HepG2 (cell line): Measurements from ENCODE around the gene CMTM3. TPM values are rescaled to one million over a fixed set of nuclear protein-coding genes. Genes with fewer than 3 reads are reported as not detected.

Experiments used
- ATAC-seq: fragments of 200-7000 bp; cut with Tn5 transposase; 3 replicates; pipeline ENCODE4 v1.9.1; 2020; ENCODE audit warnings: mild to moderate bottlenecking, moderate library complexity
- BruUV-seq: library from RNA; stranded (reverse); fragments of 400-500 nt; replicated peaks from 2 replicates; lab custom pipeline; 2021; lab: Mats Ljungman, UMichigan
- CTCF ChIA-PET: fragments of 300-600 bp; formaldehyde crosslinking; extraction: SDS; loops from one replicate; lab custom pipeline; 2021; ENCODE audit warnings: low total read pairs, inconsistent platforms, low intra/inter-chr PET ratio; lab: Yijun Ruan, JAX
- POLR2A ChIA-PET: fragments of 350-600 bp; sonication (Branson Sonifier 250); formaldehyde crosslinking; loops from one replicate; lab custom pipeline; 2020; ENCODE audit warnings: antibody characterized with exemption, inconsistent platforms; lab: Yijun Ruan, JAX
- DNase-seq: peaks from one replicate; pipeline ENCODE4 v3.0.0-alpha.2; 2015; ENCODE audit warnings: low spot score
- FAIRE-seq: peaks from 3 replicates; lab custom pipeline; 2011; peaks lifted over from hg19 to GRCh38; lab: Jason Lieb, UNC
- H2AFZ ChIP-seq: one replicate; pipeline ENCODE4 v1.6.1; 2011; ENCODE audit warnings: low read length, inconsistent platforms
- H3K27ac ChIP-seq: fragments of 300-600 bp; 3 replicates; pipeline ENCODE4 v1.8.0; 2011; ENCODE audit warnings: mixed run types, mild to moderate bottlenecking, mixed read lengths, low read length, inconsistent platforms; ENCODE audit not compliant: insufficient read depth; ENCODE audit errors: extremely low read length
- H3K27me3 ChIP-seq, 2 experiments: fragments of 200-600 bp in 1 of 2; 2 replicates in 1 of 2; 3 replicates in 1 of 2; pipeline versions ENCODE4 v1.6.0 to v1.8.0; 2011; ENCODE audit warnings: low read length in 2 of 2, mild to moderate bottlenecking in 2 of 2, moderate library complexity in 2 of 2, inconsistent platforms in 1 of 2; ENCODE audit not compliant: insufficient read depth in 2 of 2, control insufficient read depth in 1 of 2
- H3K36me3 ChIP-seq, 2 experiments: fragments of 200-600 bp in 1 of 2; replicated peaks in 1 of 2; 2 replicates in 1 of 2; 3 replicates in 1 of 2; pipeline versions ENCODE4 v1.5.1 to v1.8.0; 2011; ENCODE audit warnings: low read length in 2 of 2, inconsistent platforms in 1 of 2; ENCODE audit not compliant: insufficient read depth in 2 of 2, control insufficient read depth in 1 of 2
- H3K4me1 ChIP-seq: 2 replicates; pipeline ENCODE4 v1.5.1; 2012; ENCODE audit warnings: low read length, inconsistent platforms; ENCODE audit not compliant: insufficient read depth
- H3K4me2 ChIP-seq: 2 replicates; pipeline ENCODE4 v1.6.0; 2011; ENCODE audit warnings: low read depth, low read length, inconsistent platforms
- H3K4me3 ChIP-seq, 3 experiments: fragments of 200-600 bp in 1 of 3; sonication (generic), shearing (Covaris generic) in 1 of 3; replicated peaks in 1 of 3; 2 replicates each; pipeline ENCODE4 v1.5.1; 2011 to 2016; ENCODE audit warnings: low read length in 3 of 3, inconsistent platforms in 2 of 3, low read depth in 2 of 3, mild to moderate bottlenecking in 2 of 3, control low read depth in 1 of 3, mixed read lengths in 1 of 3; ENCODE audit not compliant: insufficient read depth in 1 of 3
- H3K79me2 ChIP-seq: one replicate; pipeline ENCODE4 v1.6.1; 2011; ENCODE audit warnings: low read length, inconsistent platforms; ENCODE audit not compliant: insufficient read depth
- H3K9ac ChIP-seq: 2 replicates; pipeline ENCODE4 v1.6.0; 2011; ENCODE audit warnings: mild to moderate bottlenecking, low read depth, low read length, inconsistent platforms; ENCODE audit not compliant: insufficient read depth
- H3K9me3 ChIP-seq: 2 replicates; pipeline ENCODE4 v1.5.1; 2012; ENCODE audit warnings: mild to moderate bottlenecking, low read length
- H4K20me1 ChIP-seq: 2 replicates; pipeline ENCODE4 v1.6.0; 2011; ENCODE audit warnings: inconsistent platforms, mild to moderate bottlenecking, low read length, moderate library complexity; ENCODE audit not compliant: insufficient read depth
- ATRX ChIP-seq: sonication (generic); formaldehyde crosslinking; IDR thresholded peaks from 2 replicates; pipeline ENCODE4 v1.4.0; 2020; ENCODE audit warnings: missing genetic modification reagents, borderline replicate concordance
- BCL6 ChIP-seq: IDR thresholded peaks from 2 replicates; pipeline ENCODE4 v1.6.1; 2016; ENCODE audit warnings: missing genetic modification reagents, missing compliant biosample characterization
- EED ChIP-seq: sonication (generic); formaldehyde crosslinking; IDR thresholded peaks from 2 replicates; pipeline ENCODE4 v1.5.0; 2020; ENCODE audit warnings: mild to moderate bottlenecking, missing genetic modification reagents
- HDAC6 ChIP-seq: fragments of 200-600 bp; sonication (generic); IDR thresholded peaks from 2 replicates; pipeline ENCODE4 v1.7.0; 2017; ENCODE audit warnings: mild to moderate bottlenecking, antibody characterized with exemption, low read length, low read depth
- KLF13 ChIP-seq: sonication (generic); formaldehyde crosslinking; IDR thresholded peaks from 2 replicates; pipeline ENCODE4 v1.4.0; 2020; ENCODE audit warnings: mild to moderate bottlenecking, missing genetic modification reagents
- MAFF ChIP-seq: IDR thresholded peaks from 2 replicates; pipeline ENCODE4 v1.6.1; 2011; ENCODE audit warnings: low read depth, low read length, improper control_type of control experiment
- NR3C1 ChIP-seq: sonication (generic); formaldehyde crosslinking; IDR thresholded peaks from 2 replicates; pipeline ENCODE4 v1.4.0; 2020; ENCODE audit warnings: missing genetic modification reagents
- SMAD1 ChIP-seq: sonication (generic); formaldehyde crosslinking; IDR thresholded peaks from 2 replicates; pipeline ENCODE4 v1.4.0; 2020; ENCODE audit warnings: missing genetic modification reagents, low read depth, mild to moderate bottlenecking, borderline replicate concordance
- ZFP82 ChIP-seq: sonication (generic); formaldehyde crosslinking; IDR thresholded peaks from 2 replicates; pipeline ENCODE4 v1.5.1; 2020; ENCODE audit warnings: mild to moderate bottlenecking, missing genetic modification reagents, borderline replicate concordance
- ZMAT3 ChIP-seq: sonication (generic); formaldehyde crosslinking; conservative IDR thresholded peaks from 2 replicates; pipeline ENCODE4 v1.7.0; 2021; ENCODE audit warnings: missing genetic modification reagents
- ZNF20 ChIP-seq: sonication (generic); formaldehyde crosslinking; IDR thresholded peaks from 2 replicates; pipeline ENCODE4 v1.4.0; 2020; ENCODE audit warnings: mild to moderate bottlenecking, moderate library complexity, missing genetic modification reagents
- WGBS: methylation state at CpG from one replicate; pipeline ENCODE4 v1.1.6; 2017; ENCODE audit warnings: low lambda C conversion rate; 5-methylcytosine and 5-hydroxymethylcytosine counted together
- in situ Hi-C: cut with HindIII; loops from 2 replicates; pipeline ENCODE4 v1.10.0; 2017; ENCODE audit warnings: low pct_unique_long_range_greater_than_20kb; ENCODE audit not compliant: extremely low pct_ligation_motif_present
- intact Hi-C: fragments of 100-400 bp; cut with micrococcal nuclease; formaldehyde crosslinking; loops from one replicate; pipeline ENCODE4 v1.10.0; 2022; ENCODE audit not compliant: unreplicated experiment
- polyA plus RNA-seq, 8 experiments: library from polyadenylated mRNA; depleted of rRNA in 3 of 8; stranded (reverse) in 7 of 8; unstranded in 1 of 8; fragments of >200 nt; fragmentation: Illumina TruSeq in 4 of 8; extraction: Trizol in 4 of 8; gene quantifications; 2 replicates each; pipeline versions ENCODE4 v1.2.1 to v1.2.3, GENCODE V29; 2011 to 2016; ENCODE audit warnings: low read depth in 4 of 8, missing spikeins in 1 of 8, mixed read lengths in 1 of 8; ENCODE audit not compliant: insufficient read depth in 1 of 8
- total RNA-seq, 5 experiments: library from RNA; depleted of rRNA; stranded (reverse); fragments of >200 nt; fragmentation: Illumina TruSeq; extraction: Trizol; gene quantifications; 2 replicates each; pipeline ENCODE4 v1.2.3, GENCODE V29; 2016; ENCODE audit warnings: low read depth in 1 of 5
- TF ChIP-seq, protein P1 (sequence below): sonication (generic); formaldehyde crosslinking; IDR thresholded peaks from 2 replicates; pipeline ENCODE4 v1.5.0; 2020; ENCODE audit warnings: mild to moderate bottlenecking, missing genetic modification reagents, borderline replicate concordance
- TF ChIP-seq, protein P2 (sequence below): sonication (generic); formaldehyde crosslinking; IDR thresholded peaks from 2 replicates; pipeline ENCODE4 v1.4.0; 2020; ENCODE audit warnings: missing genetic modification reagents
- TF ChIP-seq, protein P3 (sequence below), 2 experiments: fragments of 450-650 bp in 1 of 2; sonication (generic) in 1 of 2; formaldehyde crosslinking; IDR thresholded peaks; 2 replicates each; pipeline versions ENCODE4 v1.5.0 to v1.8.0; 2020 to 2022; ENCODE audit warnings: mild to moderate bottlenecking in 1 of 2, missing genetic modification reagents in 1 of 2
- TF ChIP-seq, protein P4 (sequence below): sonication (generic); formaldehyde crosslinking; IDR thresholded peaks from 2 replicates; pipeline ENCODE4 v1.4.0; 2020; ENCODE audit warnings: mild to moderate bottlenecking, low read depth, missing genetic modification reagents
- TF ChIP-seq, protein P5 (sequence below): sonication (generic); formaldehyde crosslinking; IDR thresholded peaks from 2 replicates; pipeline ENCODE4 v1.5.0; 2020; ENCODE audit warnings: mild to moderate bottlenecking, low read depth, missing genetic modification reagents, borderline replicate concordance

The CMTM3 gene
- total and polyA plus RNA-seq, 2 of the 13 experiments (the other 11 are each of a cell fraction or from before 2014, with no cell fraction given): 29.2 to 48.7 TPM

DNA sequence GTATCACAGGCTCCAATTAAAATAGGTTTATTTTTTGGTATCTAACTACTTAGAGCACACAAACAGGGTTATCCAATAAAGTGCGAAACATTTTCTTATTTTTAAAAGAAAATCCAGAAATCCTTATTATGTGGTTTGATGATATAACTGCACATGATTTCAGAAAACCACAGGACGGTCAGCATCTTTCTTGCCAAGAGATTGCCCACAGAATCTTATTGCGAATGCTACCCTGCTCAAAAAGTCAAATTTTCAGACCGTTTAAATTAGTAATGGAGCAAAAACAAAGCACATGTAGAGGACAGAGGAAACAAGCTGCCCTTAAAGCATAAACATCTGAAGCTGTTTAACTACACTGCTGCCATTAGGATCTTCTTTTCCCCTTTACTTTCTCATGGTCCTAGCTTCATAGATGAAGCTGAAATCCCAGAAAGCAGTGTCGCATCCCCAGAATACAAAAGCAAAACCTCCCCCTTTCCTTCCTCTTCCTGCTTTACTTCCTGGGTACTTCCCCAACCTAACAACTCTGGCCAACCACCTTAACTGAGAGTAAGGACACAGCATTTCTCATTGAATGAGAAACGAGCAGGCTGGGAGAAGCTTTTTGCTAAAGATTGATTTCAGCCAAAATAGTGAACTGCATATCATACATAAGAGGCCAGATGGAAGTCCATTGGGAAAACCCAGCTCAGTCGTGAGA is 48.3 kb downstream of the CMTM3 start:
- Histone ChIP-seq H3K27ac (no peak overlapping the region), H4K20me1 (no peaks in the 10 kb centered on the region), H3K9ac (no peak overlapping the region), H3K36me3 (no peaks in the 10 kb centered on the region), H3K4me1 (peaks cover 11% of the 10 kb centered on the region), H3K27me3 (no peaks in the 10 kb centered on the region), H3K4me2 (no peak overlapping the region), H3K9me3 (no peaks in the 10 kb centered on the region), H2AFZ (no peak overlapping the region), H3K79me2 (no peaks in the 10 kb centered on the region), H3K4me3 (no peak overlapping the region)
- DNase-seq (no peak), FAIRE-seq (no peak), ATAC-seq (no peak)
- in situ Hi-C loops (no loop called here), intact Hi-C loops (loop anchor here (5.0 kb wide), 1 partner anchor 34 kb away; no protein-coding TSS in a partner anchor)
- 84% methylated on average over 7 of the region's 7 CpGs for WGBS
- CTCF ChIA-PET: no interaction called here
- no TSS peak for BruUV-seq
- POLR2A ChIA-PET: no interaction called here
- TF ChIP-seq, protein P1, sequence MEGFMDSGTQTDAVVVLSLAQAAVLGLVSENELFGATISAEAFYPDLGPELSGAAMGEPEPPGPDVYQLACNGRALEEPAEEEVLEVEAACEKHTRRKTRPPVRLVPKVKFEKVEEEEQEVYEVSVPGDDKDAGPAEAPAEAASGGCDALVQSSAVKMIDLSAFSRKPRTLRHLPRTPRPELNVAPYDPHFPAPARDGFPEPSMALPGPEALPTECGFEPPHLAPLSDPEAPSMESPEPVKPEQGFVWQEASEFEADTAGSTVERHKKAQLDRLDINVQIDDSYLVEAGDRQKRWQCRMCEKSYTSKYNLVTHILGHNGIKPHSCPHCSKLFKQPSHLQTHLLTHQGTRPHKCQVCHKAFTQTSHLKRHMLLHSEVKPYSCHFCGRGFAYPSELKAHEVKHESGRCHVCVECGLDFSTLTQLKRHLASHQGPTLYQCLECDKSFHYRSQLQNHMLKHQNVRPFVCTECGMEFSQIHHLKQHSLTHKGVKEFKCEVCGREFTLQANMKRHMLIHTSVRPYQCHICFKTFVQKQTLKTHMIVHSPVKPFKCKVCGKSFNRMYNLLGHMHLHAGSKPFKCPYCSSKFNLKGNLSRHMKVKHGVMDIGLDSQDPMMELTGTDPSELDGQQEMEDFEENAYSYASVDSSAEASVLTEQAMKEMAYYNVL: no peak
- TF ChIP-seq NR3C1 (no peak), ZNF20 (no peak), MAFF (no peak), SMAD1 (CRISPR knock-in tag) (no peak), ZFP82 (CRISPR knock-in tag) (no peak), HDAC6 (no peak), KLF13 (CRISPR knock-in tag) (no peak), ZMAT3 (CRISPR knock-in tag) (no peak), BCL6 (CRISPR knock-in tag) (no peak), ATRX (no peak), EED (CRISPR knock-in tag) (no peak)
- TF ChIP-seq, protein P2, sequence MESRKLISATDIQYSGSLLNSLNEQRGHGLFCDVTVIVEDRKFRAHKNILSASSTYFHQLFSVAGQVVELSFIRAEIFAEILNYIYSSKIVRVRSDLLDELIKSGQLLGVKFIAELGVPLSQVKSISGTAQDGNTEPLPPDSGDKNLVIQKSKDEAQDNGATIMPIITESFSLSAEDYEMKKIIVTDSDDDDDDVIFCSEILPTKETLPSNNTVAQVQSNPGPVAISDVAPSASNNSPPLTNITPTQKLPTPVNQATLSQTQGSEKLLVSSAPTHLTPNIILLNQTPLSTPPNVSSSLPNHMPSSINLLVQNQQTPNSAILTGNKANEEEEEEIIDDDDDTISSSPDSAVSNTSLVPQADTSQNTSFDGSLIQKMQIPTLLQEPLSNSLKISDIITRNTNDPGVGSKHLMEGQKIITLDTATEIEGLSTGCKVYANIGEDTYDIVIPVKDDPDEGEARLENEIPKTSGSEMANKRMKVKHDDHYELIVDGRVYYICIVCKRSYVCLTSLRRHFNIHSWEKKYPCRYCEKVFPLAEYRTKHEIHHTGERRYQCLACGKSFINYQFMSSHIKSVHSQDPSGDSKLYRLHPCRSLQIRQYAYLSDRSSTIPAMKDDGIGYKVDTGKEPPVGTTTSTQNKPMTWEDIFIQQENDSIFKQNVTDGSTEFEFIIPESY: no peak
- TF ChIP-seq, protein P3, sequence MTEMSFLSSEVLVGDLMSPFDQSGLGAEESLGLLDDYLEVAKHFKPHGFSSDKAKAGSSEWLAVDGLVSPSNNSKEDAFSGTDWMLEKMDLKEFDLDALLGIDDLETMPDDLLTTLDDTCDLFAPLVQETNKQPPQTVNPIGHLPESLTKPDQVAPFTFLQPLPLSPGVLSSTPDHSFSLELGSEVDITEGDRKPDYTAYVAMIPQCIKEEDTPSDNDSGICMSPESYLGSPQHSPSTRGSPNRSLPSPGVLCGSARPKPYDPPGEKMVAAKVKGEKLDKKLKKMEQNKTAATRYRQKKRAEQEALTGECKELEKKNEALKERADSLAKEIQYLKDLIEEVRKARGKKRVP (CRISPR knock-in tag; IDR thresholded peaks at IDR 0.05): no peak
- TF ChIP-seq, protein P4, sequence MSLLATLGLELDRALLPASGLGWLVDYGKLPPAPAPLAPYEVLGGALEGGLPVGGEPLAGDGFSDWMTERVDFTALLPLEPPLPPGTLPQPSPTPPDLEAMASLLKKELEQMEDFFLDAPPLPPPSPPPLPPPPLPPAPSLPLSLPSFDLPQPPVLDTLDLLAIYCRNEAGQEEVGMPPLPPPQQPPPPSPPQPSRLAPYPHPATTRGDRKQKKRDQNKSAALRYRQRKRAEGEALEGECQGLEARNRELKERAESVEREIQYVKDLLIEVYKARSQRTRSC: no peak
- TF ChIP-seq, protein P5, sequence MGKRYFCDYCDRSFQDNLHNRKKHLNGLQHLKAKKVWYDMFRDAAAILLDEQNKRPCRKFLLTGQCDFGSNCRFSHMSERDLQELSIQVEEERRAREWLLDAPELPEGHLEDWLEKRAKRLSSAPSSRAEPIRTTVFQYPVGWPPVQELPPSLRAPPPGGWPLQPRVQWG (CRISPR knock-in tag): no peak
